K562 (cell line): ENCODE measurements around the gene SLC25A21. TPM values are rescaled to one million over a fixed set of nuclear protein-coding genes. Genes with fewer than 3 reads are reported as not detected.

Experiments
- ATAC-seq: fragments of 200-7000 bp; cut with Tn5 transposase; 3 replicates; pipeline ENCODE4 v1.9.1; 2020; ENCODE audit warnings: moderate library complexity
- BruUV-seq: library from RNA; stranded (reverse); fragments of 400-500 nt; replicated peaks from 2 replicates; lab custom pipeline; 2021; lab: Mats Ljungman, UMichigan
- CTCF ChIA-PET: fragments of 300-600 bp; formaldehyde crosslinking; extraction: SDS; loops from one replicate; lab custom pipeline; 2021; ENCODE audit warnings: low intra/inter-chr PET ratio; lab: Yijun Ruan, JAX
- POLR2A ChIA-PET: fragments of 300-600, 350-650 bp; sonication (Branson Sonifier 250); formaldehyde crosslinking; extraction: SDS; loops from one replicate; lab custom pipeline; 2021; ENCODE audit warnings: antibody characterized with exemption, inconsistent platforms; lab: Yijun Ruan, JAX
- DNase-seq, 4 experiments: peaks; one replicate each; pipeline versions ENCODE4 v3.0.0 to v3.0.0-alpha.2; 2011 to 2018; ENCODE audit warnings: low spot score in 3 of 4, mixed read lengths in 3 of 4; ENCODE audit errors: extremely low read depth in 1 of 4
- FAIRE-seq: peaks from 2 replicates; lab custom pipeline; 2011; peaks lifted over from hg19 to GRCh38; lab: Jason Lieb, UNC
- H2AFZ ChIP-seq: 2 replicates; pipeline ENCODE4 v1.6.0; 2011; ENCODE audit warnings: low read depth, low read length, control low read depth, inconsistent platforms
- H3K27ac ChIP-seq: fragments of 200-600 bp; 3 replicates; pipeline ENCODE4 v1.8.0; 2011; ENCODE audit warnings: low read depth, mild to moderate bottlenecking, control low read depth, inconsistent platforms, low read length, moderate library complexity, mixed read lengths; ENCODE audit errors: extremely low read depth
- H3K27me3 ChIP-seq, 2 experiments: fragments of 300-600 bp in 1 of 2; 2 replicates in 1 of 2; 3 replicates in 1 of 2; pipeline versions ENCODE4 v1.6.0 to v1.8.0; 2011; ENCODE audit warnings: inconsistent platforms in 2 of 2, low read length in 2 of 2, mild to moderate bottlenecking in 1 of 2, mixed read lengths in 1 of 2, moderate library complexity in 1 of 2; ENCODE audit not compliant: control insufficient read depth in 2 of 2, insufficient read depth in 2 of 2
- H3K36me3 ChIP-seq: fragments of 300-600 bp; 3 replicates; pipeline ENCODE4 v1.8.0; 2011; ENCODE audit warnings: mild to moderate bottlenecking, low read length, inconsistent platforms; ENCODE audit not compliant: control insufficient read depth, insufficient read depth
- H3K4me1 ChIP-seq, 2 experiments: fragments of 200-600 bp in 1 of 2; replicated peaks in 1 of 2; 2 replicates in 1 of 2; 3 replicates in 1 of 2; pipeline versions ENCODE4 v1.5.1 to v1.8.0; 2011; ENCODE audit warnings: inconsistent platforms in 2 of 2, low read length in 2 of 2, mild to moderate bottlenecking in 1 of 2, mixed read lengths in 1 of 2, moderate library complexity in 1 of 2; ENCODE audit not compliant: control insufficient read depth in 2 of 2, insufficient read depth in 2 of 2
- H3K4me2 ChIP-seq: 2 replicates; pipeline ENCODE4 v1.6.1; 2011; ENCODE audit warnings: low read length, control low read depth, inconsistent platforms, mixed read lengths; ENCODE audit not compliant: insufficient read depth
- H3K4me3 ChIP-seq: fragments of 200-600 bp; sonication (generic), shearing (Covaris generic); 2 replicates; pipeline ENCODE4 v1.5.1; 2016; ENCODE audit warnings: control low read depth, inconsistent platforms
- H3K79me2 ChIP-seq: fragments of 200-600 bp; 3 replicates; pipeline ENCODE4 v1.8.0; 2011; ENCODE audit warnings: low read length, inconsistent platforms; ENCODE audit not compliant: control insufficient read depth, insufficient read depth
- H3K9ac ChIP-seq, 2 experiments: 2 replicates each; pipeline versions ENCODE4 v1.6.0 to v1.6.1; 2011; ENCODE audit warnings: low read depth in 2 of 2, low read length in 2 of 2, control low read depth in 1 of 2, inconsistent platforms in 1 of 2, mild to moderate bottlenecking in 1 of 2, mixed read lengths in 1 of 2; ENCODE audit not compliant: insufficient read depth in 1 of 2
- H3K9me1 ChIP-seq: one replicate; pipeline ENCODE4 v1.6.0; 2011; ENCODE audit warnings: inconsistent platforms, mild to moderate bottlenecking, low read length, moderate library complexity; ENCODE audit not compliant: control insufficient read depth, insufficient read depth
- H3K9me3 ChIP-seq: replicated peaks from 2 replicates; pipeline ENCODE4 v1.5.1; 2011; ENCODE audit warnings: low read depth, low read length, inconsistent platforms; ENCODE audit not compliant: control insufficient read depth, insufficient read depth
- H4K20me1 ChIP-seq: replicated peaks from 2 replicates; pipeline ENCODE4 v1.6.1; 2011; ENCODE audit warnings: low read length, inconsistent platforms, mixed read lengths; ENCODE audit not compliant: control insufficient read depth, insufficient read depth
- ARID2 ChIP-seq: fragments of 450-650 bp; IDR thresholded peaks from 2 replicates; pipeline ENCODE4 v1.6.1; 2017; ENCODE audit warnings: antibody characterized with exemption, mild to moderate bottlenecking
- CCNT2 ChIP-seq: IDR thresholded peaks from 2 replicates; pipeline ENCODE4 v1.6.1; 2011; ENCODE audit warnings: borderline replicate concordance, low read depth, mild to moderate bottlenecking, moderate library complexity, mixed read lengths, low read length; ENCODE audit not compliant: insufficient read length; ENCODE audit errors: extremely low read depth
- EP300 ChIP-seq: IDR thresholded peaks from 2 replicates; pipeline ENCODE4 v1.6.1; 2012; ENCODE audit warnings: low read length, improper control_type of control experiment
- ETV1 ChIP-seq: fragments of 450-650 bp; conservative IDR thresholded peaks from 2 replicates; pipeline ENCODE4 v1.6.1; 2016; ENCODE audit warnings: missing genetic modification characterization, control low read depth, low read depth, missing compliant biosample characterization
- L3MBTL2 ChIP-seq: fragments of 450-650 bp; IDR thresholded peaks from 2 replicates; pipeline ENCODE4 v1.6.1; 2016; ENCODE audit warnings: mild to moderate bottlenecking, moderate library complexity
- STAT6 ChIP-seq: sonication (generic); formaldehyde crosslinking; IDR thresholded peaks from 2 replicates; pipeline ENCODE4 v1.8.1; 2023; ENCODE audit warnings: mild to moderate bottlenecking, missing genetic modification reagents
- TFAM ChIP-seq: fragments of 250-450 bp; sonication (Bioruptor Pico); conservative IDR thresholded peaks from 2 replicates; pipeline ENCODE4 v1.5.0; 2021; ENCODE audit warnings: mild to moderate bottlenecking, moderate library complexity
- WHSC1 ChIP-seq: IDR thresholded peaks from one replicate; pipeline ENCODE4 v1.6.1; 2012; ENCODE audit warnings: low read length, control low read depth, inconsistent platforms
- ZNF124 ChIP-seq: sonication (generic); formaldehyde crosslinking; IDR thresholded peaks from 2 replicates; pipeline ENCODE4 v1.8.1; 2022; ENCODE audit warnings: missing genetic modification reagents
- WGBS: fragments of 100-300 bp; shearing (Covaris generic); methylation state at CpG from one replicate; pipeline ENCODE4 v1.1.6; 2016; ENCODE audit warnings: low coverage, mixed read lengths; ENCODE audit not compliant: insufficient coverage; ENCODE audit errors: missing lambda C conversion rate; 5-methylcytosine and 5-hydroxymethylcytosine counted together
- in situ Hi-C: fragments of 300-500 bp; cut with MboI; formaldehyde crosslinking; loops from 4 replicates; pipeline ENCODE4 v1.15.0; 2018; ENCODE audit warnings: inconsistent platforms, mixed read lengths
- intact Hi-C: fragments of 100-400 bp; cut with micrococcal nuclease; formaldehyde crosslinking; loops from 2 replicates; pipeline ENCODE4 v1.14.2; 2022
- polyA plus RNA-seq, 8 experiments: library from polyadenylated mRNA; depleted of rRNA in 4 of 8; stranded (reverse) in 5 of 8; unstranded in 3 of 8; fragments of >200 nt; fragmentation: Nextera tagmentation in 2 of 8; fragmentation: Illumina TruSeq in 1 of 8; extraction: Ambion mirVana in 2 of 8; extraction: Trizol in 1 of 8; gene quantifications; 2 replicates each; pipeline versions ENCODE4 v1.2.1 to v1.2.3, GENCODE V29; 2011 to 2014; ENCODE audit warnings: inconsistent platforms in 1 of 8, missing spikeins in 1 of 8
- total RNA-seq, 7 experiments: library from RNA; depleted of rRNA in 6 of 7; stranded (reverse); fragments of >200 nt in 6 of 7; fragmentation: Illumina TruSeq in 2 of 7; extraction: Trizol in 2 of 7; gene quantifications; 2 replicates each; pipeline versions ENCODE4 v1.2.1 to v1.2.3, GENCODE V29; 2011 to 2021; ENCODE audit warnings: low replicate concordance in 1 of 7

SLC25A21 gene
- total and polyA plus RNA-seq, 9 of the 15 experiments (the other 6 are each of a cell fraction or from before 2014, with no cell fraction given): 15.2 to 46.7 (median 28.7) TPM

DNA sequence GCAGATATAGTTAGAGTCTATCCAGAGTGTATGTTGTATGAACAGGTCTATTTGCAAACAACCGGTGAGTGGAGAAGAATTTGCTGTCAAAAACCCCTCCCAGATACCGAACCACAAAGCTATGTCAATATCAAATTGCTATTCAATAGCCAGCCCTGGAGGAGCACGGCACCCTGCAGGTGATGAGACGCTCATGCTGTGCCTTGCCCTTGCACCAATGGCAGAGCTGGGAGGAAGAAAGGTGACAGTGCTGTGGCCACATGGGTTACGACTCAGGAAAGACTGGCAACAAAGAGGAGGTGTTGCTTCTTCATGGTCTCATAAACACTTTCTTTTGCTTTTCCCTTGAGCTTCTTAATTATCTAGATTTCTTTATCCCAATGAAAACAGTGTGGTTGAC, 455.0 kb downstream of the SLC25A21 start:
- no peak overlapping the region for H3K4me2 ChIP-seq
- CTCF ChIA-PET: interaction anchor here (0.7 kb wide), 1 partner anchor 158 kb away, joined by 3 read pairs; no protein-coding TSS in a partner anchor
- H4K20me1 ChIP-seq: no peaks in the 10 kb centered on the region
- no peak for DNase-seq
- no peak overlapping the region for H3K4me3 ChIP-seq
- H3K36me3 ChIP-seq: no peaks in the 10 kb centered on the region
- H3K27ac ChIP-seq: no peak overlapping the region
- H3K9me1 ChIP-seq: no peaks in the 10 kb centered on the region
- H3K4me1 ChIP-seq: no peaks in the 10 kb centered on the region; a peak in 1 of 5 replicates
- no peak overlapping the region for H2AFZ ChIP-seq
- ATAC-seq: no peak
- peak; percentile 52 for FAIRE-seq
- no peaks in the 10 kb centered on the region for H3K79me2 ChIP-seq
- TF ChIP-seq WHSC1: no peak
- TF ChIP-seq, all 486 proteins: peak for 0
- in situ Hi-C loops: no loop called here
- H3K27me3 ChIP-seq: no peaks in the 10 kb centered on the region
- no peaks in the 10 kb centered on the region for H3K9me3 ChIP-seq
- intact Hi-C loops: no loop called here
- WGBS: 77% methylated on average over 3 of the region's 5 CpGs
- no peak overlapping the region for H3K9ac ChIP-seq
- POLR2A ChIA-PET: no interaction called here
- no TSS peak for BruUV-seq

- Histone ChIP-seq H3K4me3 (no peak overlapping the region), H2AFZ (no peak overlapping the region), H3K36me3 (no peaks in the 10 kb centered on the region), H3K27me3 (no peaks in the 10 kb centered on the region), H3K4me1 (no peaks in the 10 kb centered on the region; a peak in 1 of 5 replicates), H3K9ac (no peak overlapping the region), H3K79me2 (no peaks in the 10 kb centered on the region), H3K9me1 (no peaks in the 10 kb centered on the region), H4K20me1 (no peaks in the 10 kb centered on the region), H3K27ac (no peak overlapping the region), H3K4me2 (no peak overlapping the region), H3K9me3 (no peaks in the 10 kb centered on the region)
- ChIA-PET CTCF (no interaction called here), POLR2A (interaction anchor here (0.5 kb wide), 1 partner anchor 14 kb away, joined by 3 read pairs; no protein-coding TSS in a partner anchor)
- in situ Hi-C loops (no loop called here), intact Hi-C loops (no loop called here)
- BruUV-seq: no TSS peak
- TF ChIP-seq ETV1 (tag): no peak
- no peak for TF ChIP-seq TFAM (CRISPR knock-in tag)
- TF ChIP-seq ZNF124 (CRISPR knock-in tag): no peak
- TF ChIP-seq ARID2: no peak
- no peak for TF ChIP-seq EP300
- no peak for TF ChIP-seq L3MBTL2
- TF ChIP-seq STAT6: no peak
- TF ChIP-seq CCNT2: no peak
- DNase-seq (no peak), FAIRE-seq (no peak), ATAC-seq (no peak)
- 91% methylated on average over 5 of the region's 7 CpGs for WGBS
Measured at GRCh38 chr14:36716614-36717184, 455.7 kb downstream of the SLC25A21 start.
